ENCODE data around the gene ERC2. TPM values are rescaled to one million over a fixed set of nuclear protein-coding genes. Genes with fewer than 3 reads are reported as not detected.
A peak's percentile ranks its signal among the peaks of the same experiment; 100 is the strongest.

ERC2 gene
- total RNA-seq, 2 donors from 2014 or later: 16.1 to 22.8 TPM

- no peak overlapping the region for H3K4me3 ChIP-seq (ENCODE audit: low read length)
- no peak overlapping the region for H3K27ac ChIP-seq (ENCODE audit: low read depth, low read length)
- Mint-ChIP-seq H3K9me3 (no peaks in the 10 kb centered on the region), H3K4me3 (no peak overlapping the region), H3K27me3 (ENCODE audit: insufficient read depth) (no peaks in the 10 kb centered on the region), H3K27ac (no peak overlapping the region), H3K36me3 (ENCODE audit: low read depth) (peaks cover 3% of the 10 kb centered on the region), H3K4me1 (peaks cover 11% of the 10 kb centered on the region)
- H3K9ac ChIP-seq (ENCODE audit: extremely low read depth, low read length, poor library complexity, severe bottlenecking): no peak overlapping the region
- DNase-seq: no peak
- WGBS, 2 experiments (ENCODE audit: insufficient coverage in 1 of 2, insufficient read length in 1 of 2): 90 to 94% methylated on average over 4 of the region's 4 CpGs
- no peaks in the 10 kb centered on the region for H3K36me3 ChIP-seq (ENCODE audit: control insufficient read depth, insufficient read depth, low read length)
- no peak for TF ChIP-seq CTCF (conservative IDR thresholded peaks at IDR 0.05)
- H3K27me3 ChIP-seq (ENCODE audit: control insufficient read depth, insufficient read depth, low read length, poor library complexity, severe bottlenecking): no peaks in the 10 kb centered on the region
- no peaks in the 10 kb centered on the region for H3K9me3 ChIP-seq (ENCODE audit: control insufficient read depth, low read length)
- H3K4me1 ChIP-seq (ENCODE audit: control insufficient read depth, insufficient read depth, low read length): no peaks in the 10 kb centered on the region
Observed at GRCh38 chr3:56135941-56136340, 332.3 kb downstream of the ERC2 start.

- no peak for TF ChIP-seq CTCF (conservative IDR thresholded peaks at IDR 0.05)
- no peaks in the 10 kb centered on the region for H3K9me3 Mint-ChIP-seq
- Histone ChIP-seq H3K36me3 (ENCODE audit: control insufficient read depth, insufficient read depth, low read length) (no peaks in the 10 kb centered on the region), H3K4me1 (ENCODE audit: control insufficient read depth, insufficient read depth, low read length) (no peaks in the 10 kb centered on the region), H3K9ac (ENCODE audit: extremely low read depth, low read length, poor library complexity, severe bottlenecking) (no peak overlapping the region), H3K4me3 (ENCODE audit: low read length) (no peak overlapping the region), H3K27ac (ENCODE audit: low read depth, low read length) (no peak overlapping the region), H3K9me3 (ENCODE audit: control insufficient read depth, low read length) (no peaks in the 10 kb centered on the region), H3K27me3 (ENCODE audit: control insufficient read depth, insufficient read depth, low read length, poor library complexity, severe bottlenecking) (no peaks in the 10 kb centered on the region)
- no peak overlapping the region for H3K27ac Mint-ChIP-seq
- no peaks in the 10 kb centered on the region for H3K27me3 Mint-ChIP-seq (ENCODE audit: insufficient read depth)
- peaks cover 27% of the 10 kb centered on the region for H3K4me1 Mint-ChIP-seq
- peaks cover 2% of the 10 kb centered on the region for H3K36me3 Mint-ChIP-seq (ENCODE audit: low read depth)
- no peak overlapping the region for H3K4me3 Mint-ChIP-seq
- WGBS, 2 experiments (ENCODE audit: insufficient coverage in 1 of 2, insufficient read length in 1 of 2): 67 to 100% methylated on average over 1 to 2 of the region's 2 CpGs
- DNase-seq: no peak
Observed at GRCh38 chr3:56133423-56133822, 334.8 kb downstream of the ERC2 start.

GRCh38 chr3:56132762-56133161, 335.5 kb downstream of the ERC2 start:
- no peak for TF ChIP-seq CTCF (conservative IDR thresholded peaks at IDR 0.05)
- no peaks in the 10 kb centered on the region for H3K27me3 Mint-ChIP-seq (ENCODE audit: insufficient read depth)
- H3K4me1 ChIP-seq (ENCODE audit: control insufficient read depth, insufficient read depth, low read length): no peaks in the 10 kb centered on the region

More at GRCh38 chr3:56132762-56133161, 335.5 kb downstream of the ERC2 start:
- no peak for DNase-seq
- Histone ChIP-seq H3K27ac (ENCODE audit: low read depth, low read length) (peak overlapping the region; percentile 90), H3K9ac (ENCODE audit: extremely low read depth, low read length, poor library complexity, severe bottlenecking) (no peak overlapping the region), H3K27me3 (ENCODE audit: control insufficient read depth, insufficient read depth, low read length, poor library complexity, severe bottlenecking) (no peaks in the 10 kb centered on the region), H3K36me3 (ENCODE audit: control insufficient read depth, insufficient read depth, low read length) (no peaks in the 10 kb centered on the region), H3K9me3 (ENCODE audit: control insufficient read depth, low read length) (no peaks in the 10 kb centered on the region), H3K4me3 (ENCODE audit: low read length) (no peak overlapping the region)
- H3K27ac Mint-ChIP-seq: no peak overlapping the region
- H3K9me3 Mint-ChIP-seq: no peaks in the 10 kb centered on the region
- H3K4me1 Mint-ChIP-seq: peaks cover 29% of the 10 kb centered on the region
- no peak overlapping the region for H3K4me3 Mint-ChIP-seq
- H3K36me3 Mint-ChIP-seq (ENCODE audit: low read depth): no peaks in the 10 kb centered on the region
- WGBS, 2 experiments (ENCODE audit: insufficient coverage in 1 of 2, insufficient read length in 1 of 2): 94 to 97% methylated on average over 2 of the region's 3 CpGs
